Right lobe of liver (tissue), 6 donors: Measurements from ENCODE around the gene ACER1. TPM values are rescaled to one million over a fixed set of nuclear protein-coding genes. Genes with fewer than 3 reads are reported as not detected.
A peak's percentile ranks its signal among the peaks of the same experiment; 100 is the strongest.

Experiments
- ATAC-seq, 4 donors: fragments of 200-7000 bp; cut with Tn5 transposase; one replicate each; pipeline ENCODE4 v1.9.1; 2020; ENCODE audit warnings: mild to moderate bottlenecking in 4 of 4, moderate library complexity in 4 of 4
- DNase-seq, 3 donors: peaks; one replicate each; pipeline ENCODE4 v3.0.0-alpha.2; 2020
- H3K27ac ChIP-seq, 3 donors: fragments of 200-600 bp; one replicate each; pipeline ENCODE4 v1.8.0; 2022
- H3K27me3 ChIP-seq, 2 donors: fragments of 200-600 bp; one replicate each; pipeline ENCODE4 v1.8.0; 2022
- H3K36me3 ChIP-seq, 4 donors: fragments of 200-600 bp; sonication (generic) in 1 of 4; one replicate each; pipeline versions ENCODE4 v1.5.1 to v1.8.0; 2017 to 2022; ENCODE audit warnings: control low read depth in 1 of 4
- H3K4me1 ChIP-seq, 4 donors: fragments of 200-600 bp; sonication (generic) in 1 of 4; one replicate each; pipeline versions ENCODE4 v1.5.1 to v1.8.0; 2017 to 2022; ENCODE audit warnings: control low read depth in 1 of 4
- H3K4me3 ChIP-seq, 3 donors: fragments of 200-600 bp; one replicate each; pipeline ENCODE4 v1.8.0; 2022
- H3K9me3 ChIP-seq, 4 donors: fragments of 200-600 bp; sonication (generic) in 1 of 4; one replicate each; pipeline versions ENCODE4 v1.5.1 to v1.8.0; 2017 to 2022; ENCODE audit warnings: control low read depth in 1 of 4
- POLR2A ChIP-seq: fragments of 450-650 bp; IDR thresholded peaks from one replicate; pipeline ENCODE4 v1.6.1; 2017; ENCODE audit warnings: antibody characterized with exemption, mild to moderate bottlenecking
- WGBS: methylation state at CpG from one replicate; pipeline ENCODE4 v1.1.6; 2018; ENCODE audit warnings: low coverage, low lambda C conversion rate; ENCODE audit not compliant: insufficient coverage; ENCODE audit errors: missing lambda C conversion rate; 5-methylcytosine and 5-hydroxymethylcytosine counted together
- intact Hi-C, 2 donors: fragments of 100-400 bp; cut with DNase I; formaldehyde crosslinking; loops; one replicate each; pipeline versions ENCODE4 v1.11.2 to v1.14.1; 2022
- total RNA-seq, 6 experiments: library from RNA; depleted of rRNA in 2 of 6; stranded (reverse); fragments of >200 nt in 2 of 6; fragmentation: NEBNext Ultra II Directional in 3 of 6; extraction: Animal tissue kit (Norgen Biotek cat#: 25700) in 3 of 6; gene quantifications; one replicate each; pipeline versions ENCODE4 v1.1.0 to v1.2.4, GENCODE V29; 2016 to 2023
- TF ChIP-seq, protein P1 (sequence below), 4 donors: fragments of 200-600 bp in 3 of 4; fragments of 450-650 bp in 1 of 4; IDR thresholded peaks; one replicate each; pipeline versions ENCODE4 v1.5.1 to v1.8.0; 2016 to 2022; ENCODE audit warnings: antibody characterized with exemption in 4 of 4, mild to moderate bottlenecking in 2 of 4
- donor health status: DM: no; HTN: yes; CAD: no.
- donor health status: DM: no; HTN: no; CAD: no.
- donor health status: DM: no; HTN: no; CAD: no.
- donor health status: DM: no; HTN: yes; CAD: no.
- donor health status: DM: no; HTN: yes; CAD: no.

ACER1 gene
- total RNA-seq, 6 experiments from 2014 or later = 0.48 TPM; not detected in 5

DNA sequence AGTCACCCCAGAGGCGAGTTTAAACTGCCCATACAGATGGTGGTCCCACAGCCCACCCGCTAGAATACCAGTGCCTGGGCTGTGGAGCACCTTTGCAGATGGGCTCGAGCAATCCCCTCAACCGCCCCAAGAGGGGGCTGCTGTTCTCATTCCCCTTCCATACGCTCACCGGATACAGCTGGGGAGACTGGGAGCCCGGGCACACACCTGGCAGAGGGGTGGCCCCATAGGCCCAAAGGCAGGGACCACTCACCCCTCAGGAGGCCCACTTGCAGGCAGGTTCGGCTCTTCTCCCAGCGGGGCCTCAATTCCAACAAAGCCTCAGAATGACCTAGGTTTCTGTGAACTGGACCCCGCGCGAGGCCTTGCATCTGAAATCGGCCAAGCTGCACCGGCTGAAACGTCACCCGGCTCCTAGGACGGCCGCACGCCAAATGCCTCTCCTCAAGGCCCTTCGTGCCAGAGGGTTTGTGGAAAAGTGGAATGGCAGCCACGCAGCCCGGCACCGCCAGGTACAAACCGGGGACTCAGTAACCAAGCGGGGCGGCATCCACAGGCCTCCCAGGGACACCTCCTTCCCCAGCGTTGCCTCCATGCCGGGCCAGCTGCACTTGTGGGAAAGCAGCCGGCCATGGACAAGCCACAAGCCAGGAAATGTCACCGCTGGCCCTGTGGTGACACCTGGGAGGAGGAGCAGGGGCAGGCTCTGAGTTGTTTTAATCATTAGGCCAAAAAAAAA lies 72.3 kb downstream of the ACER1 start:
- Histone ChIP-seq H3K36me3 (peaks cover 0 to 15% (median 3%) of the 10 kb centered on the region in 4 donors), H3K4me1 (peaks cover 0 to 22% (median 11%) of the 10 kb centered on the region in 4 donors), H3K9me3 (no peaks in the 10 kb centered on the region), H3K4me3 (no peak overlapping the region), H3K27ac (no peak overlapping the region), H3K27me3 (no peaks in the 10 kb centered on the region)
- DNase-seq (peak in 1 of 3 donors; percentile 24), ATAC-seq (peak; percentile 26 to 33 (median 32))
- 53% methylated on average over 5 of the region's 30 CpGs for WGBS
- TF ChIP-seq, protein P1, sequence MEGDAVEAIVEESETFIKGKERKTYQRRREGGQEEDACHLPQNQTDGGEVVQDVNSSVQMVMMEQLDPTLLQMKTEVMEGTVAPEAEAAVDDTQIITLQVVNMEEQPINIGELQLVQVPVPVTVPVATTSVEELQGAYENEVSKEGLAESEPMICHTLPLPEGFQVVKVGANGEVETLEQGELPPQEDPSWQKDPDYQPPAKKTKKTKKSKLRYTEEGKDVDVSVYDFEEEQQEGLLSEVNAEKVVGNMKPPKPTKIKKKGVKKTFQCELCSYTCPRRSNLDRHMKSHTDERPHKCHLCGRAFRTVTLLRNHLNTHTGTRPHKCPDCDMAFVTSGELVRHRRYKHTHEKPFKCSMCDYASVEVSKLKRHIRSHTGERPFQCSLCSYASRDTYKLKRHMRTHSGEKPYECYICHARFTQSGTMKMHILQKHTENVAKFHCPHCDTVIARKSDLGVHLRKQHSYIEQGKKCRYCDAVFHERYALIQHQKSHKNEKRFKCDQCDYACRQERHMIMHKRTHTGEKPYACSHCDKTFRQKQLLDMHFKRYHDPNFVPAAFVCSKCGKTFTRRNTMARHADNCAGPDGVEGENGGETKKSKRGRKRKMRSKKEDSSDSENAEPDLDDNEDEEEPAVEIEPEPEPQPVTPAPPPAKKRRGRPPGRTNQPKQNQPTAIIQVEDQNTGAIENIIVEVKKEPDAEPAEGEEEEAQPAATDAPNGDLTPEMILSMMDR (IDR thresholded peaks at IDR 0.05) = peak; percentile 33 to 47 (median 39)
- TF ChIP-seq POLR2A = no peak
- intact Hi-C loops = loop anchor here in 1 of 2 donors (10.0 kb wide), 1 partner anchor 46 kb away; no protein-coding TSS in a partner anchor

DNA sequence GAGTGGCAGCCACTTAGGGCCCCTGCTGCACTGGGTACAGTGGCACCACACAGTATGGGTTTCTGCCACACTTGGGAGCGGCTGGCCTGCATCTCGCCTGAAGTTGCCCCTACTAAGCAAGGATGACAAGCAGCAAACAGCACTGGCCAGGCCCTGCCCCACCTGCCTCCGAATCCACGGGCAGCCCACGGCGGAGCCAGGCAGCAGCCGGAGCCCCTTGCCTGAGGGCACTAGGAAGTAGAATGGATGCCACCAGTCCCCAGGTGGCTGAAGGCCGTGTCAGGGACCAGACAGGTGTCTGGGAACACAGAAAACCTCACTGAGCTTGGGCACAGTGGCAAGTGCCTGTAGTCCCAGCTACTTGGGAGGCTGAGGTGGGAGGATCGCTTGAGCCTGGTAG lies 73.0 kb downstream of the ACER1 start:
- peaks cover 0 to 15% (median 3%) of the 10 kb centered on the region in 4 donors for H3K36me3 ChIP-seq
- no peak overlapping the region for H3K27ac ChIP-seq
- no CpG with 5 or more reads among the region's 9 CpGs for WGBS
- intact Hi-C loops = loop anchor here in 1 of 2 donors (10.0 kb wide), 1 partner anchor 46 kb away; no protein-coding TSS in a partner anchor
- H3K4me1 ChIP-seq = peaks cover 0 to 22% (median 11%) of the 10 kb centered on the region in 4 donors
- no peak overlapping the region for H3K4me3 ChIP-seq
- TF ChIP-seq, protein P1 (IDR thresholded peaks at IDR 0.05) = no peak
- TF ChIP-seq POLR2A = no peak
- no peaks in the 10 kb centered on the region for H3K9me3 ChIP-seq
- no peaks in the 10 kb centered on the region for H3K27me3 ChIP-seq
- DNase-seq = peak in 1 of 3 donors; percentile 14
- ATAC-seq = no peak

DNA sequence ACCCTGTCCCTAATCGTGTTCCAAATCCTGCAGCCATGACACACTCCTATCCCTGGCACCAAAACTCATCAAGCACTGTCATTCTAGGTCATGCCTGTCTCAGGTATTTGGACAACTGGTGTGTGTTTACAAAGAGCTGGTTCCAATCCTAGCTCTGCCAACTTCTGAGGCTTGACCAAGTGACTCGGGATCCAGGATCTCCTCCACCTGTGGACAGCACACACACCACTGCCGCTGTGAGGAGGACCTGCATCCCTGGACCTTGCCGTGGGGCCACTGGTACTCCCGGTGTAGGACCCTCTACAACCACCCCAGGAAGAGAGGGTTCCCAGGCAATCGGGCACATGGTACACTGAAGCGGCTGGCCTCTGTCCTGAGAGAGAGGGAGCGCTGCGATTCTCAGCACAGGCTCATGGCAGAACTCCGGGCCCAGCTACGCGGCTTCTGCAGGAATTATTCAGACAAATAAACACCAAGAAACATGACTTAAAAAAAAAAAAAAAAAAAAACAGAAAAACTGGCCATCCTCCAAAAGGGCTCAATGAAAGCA lies 74.0 kb downstream of the ACER1 start:
- peak in 2 of 3 donors; percentile 28 to 87 for DNase-seq
- peaks cover 0 to 15% (median 3%) of the 10 kb centered on the region in 4 donors for H3K36me3 ChIP-seq

DNA sequence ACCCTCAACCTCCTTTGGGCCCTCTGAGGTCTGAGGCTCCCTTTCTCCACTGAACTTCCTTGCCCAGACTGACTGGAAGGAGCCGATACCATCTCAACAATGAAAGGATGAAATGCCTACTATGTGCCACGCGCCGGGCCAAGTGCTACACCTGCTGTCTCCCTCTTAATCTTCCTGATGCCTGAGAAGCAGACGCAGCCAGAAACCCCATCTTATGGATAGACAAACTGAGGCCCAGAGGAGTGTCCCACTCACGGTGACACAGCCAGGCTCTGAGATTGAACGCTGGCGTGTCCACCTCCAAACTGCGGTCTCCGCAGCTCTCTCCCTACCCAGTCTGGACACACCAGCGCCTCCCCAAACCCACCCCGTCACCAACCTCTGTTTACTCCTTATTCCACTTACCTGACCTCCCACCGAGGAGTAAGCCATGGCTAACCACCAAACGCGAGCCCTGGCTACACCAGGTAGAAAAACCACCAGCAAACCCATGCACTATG lies 74.5 kb downstream of the ACER1 start:
- H3K9me3 ChIP-seq = no peaks in the 10 kb centered on the region
- H3K27ac ChIP-seq = peak overlapping the region in 2 of 3 donors; percentile 52 to 53
- H3K4me3 ChIP-seq = no peak overlapping the region
- peaks cover 0 to 15% (median 3%) of the 10 kb centered on the region in 4 donors for H3K36me3 ChIP-seq
- TF ChIP-seq, protein P1 (IDR thresholded peaks at IDR 0.05) = no peak
- no peak for TF ChIP-seq POLR2A
- H3K27me3 ChIP-seq = no peaks in the 10 kb centered on the region
- intact Hi-C loops = no loop called here
- peaks cover 0 to 25% (median 11%) of the 10 kb centered on the region in 4 donors for H3K4me1 ChIP-seq
- ATAC-seq (no peak), DNase-seq (no peak)
- 13% methylated on average over 4 of the region's 15 CpGs for WGBS

More for the DNA sequence above, 74.0 kb downstream of the ACER1 start:
- no peaks in the 10 kb centered on the region for H3K27me3 ChIP-seq
- H3K9me3 ChIP-seq = no peaks in the 10 kb centered on the region
- peak; percentile 93 to 96 (median 94) for ATAC-seq
- no peak for TF ChIP-seq POLR2A
- TF ChIP-seq, protein P1 (IDR thresholded peaks at IDR 0.05) = no peak
- no peak overlapping the region for H3K4me3 ChIP-seq
- 37% methylated on average over 8 of the region's 12 CpGs for WGBS
- H3K4me1 ChIP-seq = peaks cover 0 to 22% (median 11%) of the 10 kb centered on the region in 4 donors
- intact Hi-C loops = no loop called here
- H3K27ac ChIP-seq = peak overlapping the region in 1 of 3 donors; percentile 53

Other genes starting within 250 kb of the ACER1 start
- gene RFX2, start 223.1 kb downstream of the ACER1 start, total RNA-seq = 1 to 10 TPM; 1.6 to 2.9 (median 1.9) TPM
- not detected for gene ACSBG2, start 197.9 kb downstream of the ACER1 start, total RNA-seq
- gene MLLT1, start 53.6 kb downstream of the ACER1 start, total RNA-seq = 10 to 100 TPM; 11.3 to 24.3 (median 15.3) TPM
- gene CLPP, start 27.9 kb upstream of the ACER1 start, total RNA-seq = 100 to 1,000 TPM in 2 of 6 experiments, 10 to 100 TPM in 4; 38.0 to 112 (median 53.8) TPM
- gene ALKBH7, start 39.2 kb upstream of the ACER1 start, total RNA-seq = 10 to 100 TPM; 60.7 to 78.4 (median 72.2) TPM
- gene PSPN, start 42.3 kb upstream of the ACER1 start, total RNA-seq = 1 to 10 TPM in 3 of 6 experiments, under 1 TPM in 3; 0.55 to 1.9 (median 1.0) TPM
- gene GTF2F1, start 59.6 kb upstream of the ACER1 start, total RNA-seq = 10 to 100 TPM; 12.8 to 22.7 (median 19.8) TPM
- 10 to 100 TPM; 68.1 to 89.5 (median 76.1) TPM for gene KHSRP, start 91.2 kb upstream of the ACER1 start, total RNA-seq
- under 1 TPM in 3 of 6 experiments, not detected in 3; 0.18 to 0.60 (median 0.56) TPM for gene SLC25A41, start 100.2 kb upstream of the ACER1 start, total RNA-seq
- 10 to 100 TPM; 23.3 to 50.0 (median 30.0) TPM for gene SLC25A23, start 126.2 kb upstream of the ACER1 start, total RNA-seq
- 10 to 100 TPM; 20.6 to 56.1 (median 23.0) TPM for gene CRB3, start 130.7 kb upstream of the ACER1 start, total RNA-seq
- 1 to 10 TPM in 5 of 6 experiments, under 1 TPM in 1; 0.90 to 2.7 (median 1.8) TPM for gene DENND1C, start 148.2 kb upstream of the ACER1 start, total RNA-seq
- 10 to 100 TPM in 2 of 6 experiments, 1 to 10 TPM in 1, under 1 TPM in 3; 0.24 to 19.2 (median 1.4) TPM for gene TUBB4A, start 168.7 kb upstream of the ACER1 start, total RNA-seq
- 1 to 10 TPM in 1 of 6 experiments, under 1 TPM in 2, not detected in 3; 0.27 to 1.6 (median 0.55) TPM for gene TNFSF9, start 197.4 kb upstream of the ACER1 start, total RNA-seq